Smooth muscle cell of the umbilical artery (primary cell): ENCODE measurements around the gene PORCN. TPM values are rescaled to one million over a fixed set of nuclear protein-coding genes. Genes with fewer than 3 reads are reported as not detected.

Source experiments
- total RNA-seq: library from RNA; depleted of rRNA; stranded (reverse); fragments of >200 nt; gene quantifications from 2 replicates; pipeline ENCODE4 v1.2.3, GENCODE V29; 2014

The PORCN gene
- 9.3 and 10.4 TPM in 2 replicates for total RNA-seq

GRCh38 chrX:48508400-48509244 is at the start of gene PORCN:
TSS of gene PORCN (plus strand) at chrX:48508992. CDS start at chrX:48509821, 829 bp downstream.

GRCh38 chrX:48470110-48470832 is 38.5 kb upstream of the PORCN start, which contains the start of gene SLC38A5:
TSS of gene SLC38A5 (minus strand) at chrX:48470260. CDS start at chrX:48467924, 2,336 bp downstream.

DNA sequence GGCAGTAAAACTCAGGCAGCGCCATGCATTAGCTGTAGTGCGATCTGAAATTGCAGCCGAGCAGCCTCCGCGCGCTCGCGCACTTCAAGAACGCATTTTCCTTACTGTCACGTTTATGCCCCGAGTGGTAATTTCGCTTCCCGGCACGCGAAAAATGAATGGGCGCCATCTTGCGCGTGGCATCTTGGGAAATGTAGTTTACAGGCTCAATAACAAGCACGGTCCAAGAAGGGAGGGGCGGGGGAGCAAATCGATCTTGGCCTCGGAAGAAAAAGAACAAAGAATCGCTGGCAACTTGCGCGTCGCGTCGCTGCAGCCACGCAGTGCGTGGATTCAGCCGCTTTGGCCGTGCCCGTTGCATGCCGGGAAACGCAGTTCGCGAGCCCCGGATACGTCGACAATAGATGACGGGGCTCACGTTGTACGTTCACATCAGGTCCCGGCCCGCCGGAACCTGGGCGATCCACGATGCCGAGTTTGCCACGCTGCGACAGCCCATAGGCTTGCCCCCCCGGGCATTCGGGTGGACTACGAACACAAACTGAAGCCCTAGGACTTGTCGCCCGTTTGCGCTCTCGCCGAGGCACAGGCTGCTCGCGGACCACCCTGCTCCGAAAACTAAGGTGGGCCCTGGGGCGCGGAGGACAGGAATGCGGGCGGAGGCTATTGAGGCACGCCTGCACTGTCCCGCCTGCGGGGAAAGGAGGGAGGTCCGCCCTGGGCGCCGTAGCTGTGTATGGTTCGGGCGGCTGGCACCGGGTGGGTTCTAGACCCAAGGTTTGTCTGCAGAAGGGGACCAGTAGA is 32.8 kb upstream of the PORCN start, which contains the start of gene FTSJ1:
Gene FTSJ1 (plus strand): TSS at position 426 of the 804 bp plus-strand sequence. CDS start 1,849 bp downstream, outside the sequence.

DNA sequence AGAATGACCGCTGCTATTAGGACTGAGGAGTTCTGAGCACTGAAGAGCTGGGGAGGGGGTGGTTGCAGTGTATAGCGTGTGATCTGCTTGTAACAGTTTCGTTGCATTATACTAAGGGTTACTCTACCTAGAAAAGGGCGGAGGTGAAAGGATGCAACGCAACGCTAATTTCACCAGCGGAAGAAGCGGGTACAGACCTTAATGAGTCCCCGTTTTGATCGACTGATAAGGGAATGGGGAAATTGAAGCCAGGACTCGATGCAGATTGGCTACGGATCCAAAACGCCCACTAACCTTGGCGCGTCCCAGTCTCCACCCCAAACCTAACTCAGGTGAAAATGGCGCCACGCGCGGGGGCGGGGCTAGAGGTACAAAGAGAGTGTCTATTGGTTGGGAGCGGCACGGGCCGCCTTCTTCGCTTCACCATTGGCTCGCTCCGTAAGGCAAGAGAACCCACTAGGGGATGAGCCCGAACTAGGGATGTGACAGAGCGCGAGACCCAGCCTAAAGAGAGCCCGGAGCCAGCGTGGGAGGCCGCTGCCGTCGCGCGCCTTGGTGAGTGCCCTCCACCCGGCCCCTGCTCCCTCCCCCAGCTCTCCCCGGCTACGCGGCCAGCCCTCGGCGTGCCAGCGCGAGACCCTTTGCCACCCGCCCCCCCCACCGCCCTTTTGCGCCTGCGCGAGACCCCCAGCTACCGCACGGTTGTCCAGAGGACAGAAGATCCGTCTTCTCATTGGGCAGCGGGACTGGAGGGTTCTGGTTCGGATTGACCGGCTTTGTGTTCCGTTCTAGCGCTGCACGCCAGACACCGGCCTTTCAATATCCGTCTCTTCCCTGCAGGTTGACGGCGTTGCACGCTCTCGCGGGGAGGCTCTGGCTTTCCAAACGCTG is 12.8 kb downstream of the PORCN start, which contains the start of gene EBP:
Gene EBP (plus strand): TSS at position 456 of the 891 bp plus-strand sequence. CDS start 1,964 bp downstream, outside the sequence.

DNA sequence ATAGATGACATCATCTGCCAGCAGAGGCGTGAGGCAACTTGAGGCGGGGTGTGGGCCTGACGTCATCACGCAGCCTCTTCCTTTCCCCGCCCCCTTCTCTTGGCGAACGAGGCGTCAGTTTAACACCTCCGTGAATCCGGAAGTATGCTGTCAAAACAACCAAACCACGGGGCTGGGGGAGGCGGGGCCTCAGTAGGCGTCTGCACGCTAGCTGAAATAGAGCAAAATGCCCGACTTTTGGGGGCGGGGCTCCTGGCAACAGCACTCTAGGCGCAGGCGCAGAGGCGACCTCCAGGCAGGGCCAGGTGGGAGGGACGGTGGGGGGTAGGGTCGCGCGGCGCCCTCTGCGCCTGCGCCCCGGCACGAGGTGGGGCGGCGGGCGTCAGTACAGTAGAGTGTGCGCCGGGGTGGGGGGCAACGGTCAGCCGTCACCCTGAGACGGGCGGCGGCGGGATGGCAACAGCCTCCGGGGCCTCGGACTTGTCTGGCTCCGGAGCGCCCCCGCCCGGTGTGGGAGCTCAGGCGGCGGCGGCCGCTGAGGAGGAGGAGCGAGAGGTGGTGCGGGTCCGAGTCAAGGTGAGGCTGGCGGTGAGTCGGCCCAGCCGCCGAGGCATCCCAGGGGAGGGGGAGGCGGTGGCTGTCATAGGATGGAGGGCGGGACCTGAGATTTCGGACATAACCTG is 30.7 kb downstream of the PORCN start, which contains the start of gene TBC1D25:
Gene TBC1D25 (plus strand): TSS at position 370 of the 683 bp plus-strand sequence. CDS start 84 bp downstream, at position 454.

Other genes starting within 250 kb of the PORCN start
- gene SSX3, start 152.3 kb upstream of the PORCN start, total RNA-seq, result not detected in 2 replicates
- gene SSX4, start 125.5 kb upstream of the PORCN start, total RNA-seq, result not detected in 2 replicates
- not detected in 2 replicates for gene SSX4B, start 97.0 kb upstream of the PORCN start, total RNA-seq
- 30.6 and 61.8 TPM in 2 replicates for gene SLC38A5, start 38.7 kb upstream of the PORCN start, total RNA-seq
- gene FTSJ1, start 32.8 kb upstream of the PORCN start, total RNA-seq, result 49.3 and 61.4 TPM in 2 replicates
- gene EBP, start 12.8 kb downstream of the PORCN start, total RNA-seq, result 35.6 and 45.4 TPM in 2 replicates
- 3.3 and 8.5 TPM in 2 replicates for gene TBC1D25, start 30.7 kb downstream of the PORCN start, total RNA-seq
- 53.3 and 64.1 TPM in 2 replicates for gene RBM3, start 65.5 kb downstream of the PORCN start, total RNA-seq
- 75.9 and 76.6 TPM in 2 replicates for gene WDR13, start 88.5 kb downstream of the PORCN start, total RNA-seq
- gene WAS, start 174.8 kb downstream of the PORCN start, total RNA-seq, result 0.30 and 0.51 TPM in 2 replicates
- 1.2 and 3.8 TPM in 2 replicates for gene SUV39H1, start 187.7 kb downstream of the PORCN start, total RNA-seq